ENCODE data around the gene RBMS3.
"Not testable (repeated sequence)": the region's sequence is repeated elsewhere in the genome, so short reads cannot be mapped to it uniquely, and the experiment has no call there.

The RBMS3 gene

GRCh38 chr3:29668728-29669127 lies 387.9 kb downstream of the RBMS3 start:
- DNase-seq (ENCODE audit: low spot score): no peak
- Histone ChIP-seq H3K27ac (no peak overlapping the region), H3K4me3 (no peak overlapping the region)
- no peak for TF ChIP-seq CTCF (IDR thresholded peaks at IDR 0.05)

GRCh38 chr3:29670476-29670875 lies 389.6 kb downstream of the RBMS3 start:
- not testable (repeated sequence) for DNase-seq (ENCODE audit: low spot score); H3K27ac ChIP-seq; H3K4me3 ChIP-seq

- TF ChIP-seq CTCF (IDR thresholded peaks at IDR 0.05): no peak
- H3K27ac ChIP-seq: no peak overlapping the region
- no peak for DNase-seq (ENCODE audit: low spot score)
- H3K4me3 ChIP-seq: no peak overlapping the region
Observed at GRCh38 chr3:29677421-29677820, 396.6 kb downstream of the RBMS3 start.

- H3K4me3 ChIP-seq: no peak overlapping the region
- no peak for TF ChIP-seq CTCF (IDR thresholded peaks at IDR 0.05)
- no peak for DNase-seq (ENCODE audit: low spot score)
- H3K27ac ChIP-seq: peak overlapping the region in 1 of 2 donors; percentile 11
Observed at GRCh38 chr3:29679944-29680343, 399.1 kb downstream of the RBMS3 start.

- H3K27ac ChIP-seq: peak overlapping the region; percentile 70 to 82
- TF ChIP-seq CTCF (IDR thresholded peaks at IDR 0.05): no peak
- H3K4me3 ChIP-seq: peak overlapping the region; percentile 36
- no peak for DNase-seq (ENCODE audit: low spot score)
Observed at GRCh38 chr3:29683018-29683993, 402.4 kb downstream of the RBMS3 start.

GRCh38 chr3:29686889-29687592 lies 406.2 kb downstream of the RBMS3 start:
- no peak for TF ChIP-seq CTCF (IDR thresholded peaks at IDR 0.05)
- peak overlapping the region; percentile 36 to 39 for H3K27ac ChIP-seq
- DNase-seq (ENCODE audit: low spot score): no peak

GRCh38 chr3:29690686-29691353 lies 409.9 kb downstream of the RBMS3 start:
- Histone ChIP-seq H3K4me3 (no peak overlapping the region), H3K27ac (no peak overlapping the region)
- TF ChIP-seq CTCF (IDR thresholded peaks at IDR 0.05): no peak
- DNase-seq (ENCODE audit: low spot score): no peak

More at GRCh38 chr3:29686889-29687592, 406.2 kb downstream of the RBMS3 start:
- no peak overlapping the region for H3K4me3 ChIP-seq

All from coronary artery (tissue), 2 donors.